ENCODE data around the gene BCAT1.

BCAT1 gene

GRCh38 chr12:24795699-24796347 is 153.1 kb downstream of the BCAT1 start:
- FAIRE-seq (no peak), DNase-seq (ENCODE audit: insufficient read length) (no peak)
- TF ChIP-seq TAF1 (IDR thresholded peaks at IDR 0.05; ENCODE audit: borderline replicate concordance, low read depth, low read length), result no peak

GRCh38 chr12:24791622-24792021 is 157.3 kb downstream of the BCAT1 start:
- TF ChIP-seq POLR2A (IDR thresholded peaks at IDR 0.05; ENCODE audit: low read depth, low read length), result no peak
- TF ChIP-seq TAF1 (IDR thresholded peaks at IDR 0.05; ENCODE audit: borderline replicate concordance, low read depth, low read length), result no peak
- TF ChIP-seq POLR2AphosphoS5 (IDR thresholded peaks at IDR 0.05; ENCODE audit: low read depth, low read length), result no peak
- DNase-seq (ENCODE audit: insufficient read length) (no peak), FAIRE-seq (no peak)

GRCh38 chr12:24788886-24789285 is 160.0 kb downstream of the BCAT1 start:
- FAIRE-seq, result no peak
- DNase-seq (ENCODE audit: insufficient read length), result no peak
- TF ChIP-seq POLR2AphosphoS5 (IDR thresholded peaks at IDR 0.05; ENCODE audit: low read depth, low read length) (no peak), TAF1 (IDR thresholded peaks at IDR 0.05; ENCODE audit: borderline replicate concordance, low read depth, low read length) (no peak), POLR2A (IDR thresholded peaks at IDR 0.05; ENCODE audit: low read depth, low read length) (no peak)

GRCh38 chr12:24780697-24781368 is 168.1 kb downstream of the BCAT1 start:
- TF ChIP-seq POLR2A (IDR thresholded peaks at IDR 0.05; ENCODE audit: low read depth, low read length), result no peak
- TF ChIP-seq TAF1 (IDR thresholded peaks at IDR 0.05; ENCODE audit: borderline replicate concordance, low read depth, low read length), result no peak
- no peak for TF ChIP-seq POLR2AphosphoS5 (IDR thresholded peaks at IDR 0.05; ENCODE audit: low read depth, low read length)
- no peak for FAIRE-seq
- DNase-seq (ENCODE audit: insufficient read length), result no peak

GRCh38 chr12:24778486-24779304 is 170.2 kb downstream of the BCAT1 start:
- DNase-seq (ENCODE audit: insufficient read length), result no peak
- TF ChIP-seq POLR2AphosphoS5 (IDR thresholded peaks at IDR 0.05; ENCODE audit: low read depth, low read length), result no peak
- no peak for TF ChIP-seq POLR2A (IDR thresholded peaks at IDR 0.05; ENCODE audit: low read depth, low read length)
- no peak for TF ChIP-seq TAF1 (IDR thresholded peaks at IDR 0.05; ENCODE audit: borderline replicate concordance, low read depth, low read length)
- peak; percentile 68 for FAIRE-seq

GRCh38 chr12:24777359-24777758 is 171.5 kb downstream of the BCAT1 start:
- FAIRE-seq (no peak), DNase-seq (ENCODE audit: insufficient read length) (no peak)
- TF ChIP-seq POLR2A (IDR thresholded peaks at IDR 0.05; ENCODE audit: low read depth, low read length) (no peak), POLR2AphosphoS5 (IDR thresholded peaks at IDR 0.05; ENCODE audit: low read depth, low read length) (no peak), TAF1 (IDR thresholded peaks at IDR 0.05; ENCODE audit: borderline replicate concordance, low read depth, low read length) (no peak)

GRCh38 chr12:24776861-24777260 is 172.0 kb downstream of the BCAT1 start:
- FAIRE-seq (no peak), DNase-seq (ENCODE audit: insufficient read length) (no peak)
- TF ChIP-seq POLR2AphosphoS5 (IDR thresholded peaks at IDR 0.05; ENCODE audit: low read depth, low read length) (no peak), POLR2A (IDR thresholded peaks at IDR 0.05; ENCODE audit: low read depth, low read length) (no peak), TAF1 (IDR thresholded peaks at IDR 0.05; ENCODE audit: borderline replicate concordance, low read depth, low read length) (no peak)

- TF ChIP-seq TAF1 (IDR thresholded peaks at IDR 0.05; ENCODE audit: borderline replicate concordance, low read depth, low read length), result no peak
- DNase-seq (ENCODE audit: insufficient read length) (no peak), FAIRE-seq (no peak)
Measured at GRCh38 chr12:24775073-24775472, 173.8 kb downstream of the BCAT1 start.

GRCh38 chr12:24773996-24774395 is 174.9 kb downstream of the BCAT1 start:
- DNase-seq (ENCODE audit: insufficient read length) (no peak), FAIRE-seq (no peak)
- TF ChIP-seq POLR2A (IDR thresholded peaks at IDR 0.05; ENCODE audit: low read depth, low read length) (no peak), POLR2AphosphoS5 (IDR thresholded peaks at IDR 0.05; ENCODE audit: low read depth, low read length) (no peak), TAF1 (IDR thresholded peaks at IDR 0.05; ENCODE audit: borderline replicate concordance, low read depth, low read length) (no peak)

GRCh38 chr12:24772813-24773212 is 176.1 kb downstream of the BCAT1 start:
- no peak for TF ChIP-seq TAF1 (IDR thresholded peaks at IDR 0.05; ENCODE audit: borderline replicate concordance, low read depth, low read length)
- DNase-seq (ENCODE audit: insufficient read length) (no peak), FAIRE-seq (no peak)

- DNase-seq (ENCODE audit: insufficient read length) (no peak), FAIRE-seq (no peak)
- no peak for TF ChIP-seq POLR2A (IDR thresholded peaks at IDR 0.05; ENCODE audit: low read depth, low read length)
- no peak for TF ChIP-seq POLR2AphosphoS5 (IDR thresholded peaks at IDR 0.05; ENCODE audit: low read depth, low read length)
- TF ChIP-seq TAF1 (IDR thresholded peaks at IDR 0.05; ENCODE audit: borderline replicate concordance, low read depth, low read length), result no peak
Measured at GRCh38 chr12:24770821-24771220, 178.1 kb downstream of the BCAT1 start.

- DNase-seq (ENCODE audit: insufficient read length) (no peak), FAIRE-seq (no peak)
- no peak for TF ChIP-seq TAF1 (IDR thresholded peaks at IDR 0.05; ENCODE audit: borderline replicate concordance, low read depth, low read length)
- TF ChIP-seq POLR2AphosphoS5 (IDR thresholded peaks at IDR 0.05; ENCODE audit: low read depth, low read length), result no peak
- TF ChIP-seq POLR2A (IDR thresholded peaks at IDR 0.05; ENCODE audit: low read depth, low read length), result no peak
Measured at GRCh38 chr12:24770334-24770733, 178.6 kb downstream of the BCAT1 start.
